Measurements from ENCODE around the gene ANXA8.
"Not testable (repeated sequence)": the region's sequence is repeated elsewhere in the genome, so short reads cannot be mapped to it uniquely, and the experiment has no call there.

The ANXA8 gene

DNA sequence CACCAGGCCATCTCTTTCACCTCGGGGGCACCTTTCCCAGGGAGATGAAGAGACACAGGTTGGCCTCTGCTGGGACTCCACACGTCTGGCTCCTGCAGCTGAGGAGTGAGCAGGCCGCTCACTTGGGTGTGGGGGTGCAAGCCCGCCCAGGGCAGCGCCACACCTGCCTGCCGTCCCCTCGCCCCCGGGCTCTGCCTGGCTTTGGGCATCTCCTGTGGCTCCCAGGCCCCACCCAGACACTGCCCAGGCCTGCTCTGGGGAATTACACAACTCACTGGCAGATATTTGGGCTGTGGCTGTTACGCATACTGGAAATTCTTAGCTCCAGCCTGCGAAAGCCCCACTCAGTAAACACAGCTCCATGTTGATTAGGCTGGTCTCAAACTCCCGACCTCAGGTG, at the start of gene ANXA8:
ANXA8 (minus strand) TSS at position 193 of the 400 bp plus-strand sequence; CDS start at position 11, 182 bp downstream.
- in situ Hi-C loops (cut with HindIII; ENCODE audit: low sequenced_read_pairs): not testable (repeated sequence)

GRCh38 chr10:47523475-47523874, 39.6 kb upstream of the ANXA8 start, which contains the start of gene AGAP9:
AGAP9 (minus strand) TSS chr10:47523638; CDS start chr10:47523526, 112 bp downstream.
- in situ Hi-C loops (cut with HindIII; ENCODE audit: low sequenced_read_pairs): not testable (repeated sequence)

DNA sequence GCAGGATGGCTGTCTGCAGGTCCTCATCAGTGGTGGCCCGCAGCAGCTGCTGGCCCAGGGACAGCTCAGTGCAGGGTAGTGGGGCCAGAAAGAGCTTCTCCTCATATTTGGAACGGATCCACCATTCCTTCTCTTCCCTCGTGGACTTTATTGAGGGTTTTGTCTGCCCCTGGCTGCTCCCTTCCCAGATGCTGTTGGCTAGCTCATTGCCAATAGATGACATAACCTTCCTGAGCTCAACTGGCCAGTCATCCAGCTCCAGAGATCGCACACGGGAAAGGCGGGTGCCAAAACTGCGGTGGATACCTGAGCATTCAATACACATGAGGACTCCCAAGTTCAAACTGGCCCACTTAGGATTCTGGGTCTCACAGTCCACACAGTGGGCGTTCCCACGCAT, 18.4 kb upstream of the ANXA8 start:
- in situ Hi-C loops (cut with HindIII; ENCODE audit: low sequenced_read_pairs): not testable (repeated sequence)

GRCh38 chr10:47494226-47494625, 10.3 kb upstream of the ANXA8 start:
- in situ Hi-C loops (cut with HindIII; ENCODE audit: low sequenced_read_pairs): not testable (repeated sequence)

DNA sequence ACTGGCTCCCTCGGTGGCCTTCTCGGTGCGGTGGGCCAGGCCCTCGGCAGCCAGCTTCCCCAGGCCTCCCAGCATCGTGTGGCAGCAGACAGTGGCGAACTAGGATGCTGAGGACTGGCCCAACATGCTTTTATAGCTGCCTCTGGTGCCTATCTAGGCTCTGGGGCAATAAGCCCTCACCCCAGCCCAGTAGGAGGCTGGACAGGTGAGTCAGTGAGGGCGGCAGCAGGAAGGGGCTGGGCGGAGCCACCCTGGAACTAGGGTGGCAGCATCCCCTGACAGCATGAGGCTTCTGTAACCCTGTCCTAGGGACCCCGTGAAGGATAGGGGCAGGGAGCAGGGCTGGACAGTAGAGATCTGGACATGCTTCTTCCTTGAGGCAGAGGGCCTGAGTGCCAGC, 7.7 kb upstream of the ANXA8 start, which contains the start of gene FAM25G:
FAM25G (minus strand) TSS at position 101 of the 400 bp plus-strand sequence; CDS start at position 75, 26 bp downstream.
- in situ Hi-C loops (cut with HindIII; ENCODE audit: low sequenced_read_pairs): not testable (repeated sequence)

- in situ Hi-C loops (cut with HindIII; ENCODE audit: low sequenced_read_pairs): not testable (repeated sequence)
These were observed 5.7 kb upstream of the ANXA8 start for GRCh38 chr10:47489630-47490029.

DNA sequence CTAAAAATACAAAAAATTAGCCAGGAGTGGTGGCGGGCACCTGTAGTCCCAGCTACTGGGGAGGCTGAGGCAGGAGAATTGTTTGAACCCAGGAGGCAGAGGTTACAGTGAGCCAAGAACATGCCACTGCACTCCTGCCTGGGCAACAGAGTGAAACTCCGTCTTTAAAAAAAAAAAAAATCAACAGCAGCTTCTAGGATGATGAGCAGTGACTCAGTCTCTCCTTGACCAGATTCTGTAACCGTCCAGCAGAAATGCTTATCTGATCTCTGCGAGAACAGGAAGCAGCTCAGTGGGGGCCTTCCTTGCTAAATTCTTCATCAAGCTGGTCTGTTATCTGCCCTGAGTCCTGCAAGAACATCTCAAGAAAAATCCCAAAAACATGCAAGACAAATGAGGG, 2.0 kb upstream of the ANXA8 start:
- in situ Hi-C loops (cut with HindIII; ENCODE audit: low sequenced_read_pairs): not testable (repeated sequence)

- in situ Hi-C loops (cut with HindIII; ENCODE audit: low sequenced_read_pairs): not testable (repeated sequence)
These were observed 871 bp upstream of the ANXA8 start for GRCh38 chr10:47484786-47485185.

GRCh38 chr10:47482367-47482766, 1.5 kb downstream of the ANXA8 start:
- in situ Hi-C loops (cut with HindIII; ENCODE audit: low sequenced_read_pairs): not testable (repeated sequence)

DNA sequence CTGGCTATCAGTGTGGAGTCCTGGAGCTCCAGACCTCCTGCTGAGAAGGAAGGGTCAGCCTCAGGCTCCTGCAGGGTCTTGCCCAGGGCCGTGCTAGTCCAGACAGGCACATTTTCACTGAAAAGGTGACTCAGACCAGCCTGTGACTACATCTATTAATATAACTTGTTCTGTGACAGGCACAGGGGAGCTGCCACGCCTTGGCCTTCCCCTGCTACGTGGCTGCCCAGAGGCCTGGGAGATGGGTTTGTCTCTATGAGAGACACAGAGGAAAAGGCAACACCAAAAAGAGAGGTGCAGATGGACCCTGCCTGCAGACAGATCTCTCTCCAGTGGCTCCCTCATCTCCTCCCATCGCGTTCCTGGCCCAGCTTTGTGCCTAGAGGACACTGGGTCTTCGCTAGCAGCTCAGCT, 2.1 kb downstream of the ANXA8 start:
- in situ Hi-C loops (cut with HindIII; ENCODE audit: low sequenced_read_pairs): not testable (repeated sequence)

DNA sequence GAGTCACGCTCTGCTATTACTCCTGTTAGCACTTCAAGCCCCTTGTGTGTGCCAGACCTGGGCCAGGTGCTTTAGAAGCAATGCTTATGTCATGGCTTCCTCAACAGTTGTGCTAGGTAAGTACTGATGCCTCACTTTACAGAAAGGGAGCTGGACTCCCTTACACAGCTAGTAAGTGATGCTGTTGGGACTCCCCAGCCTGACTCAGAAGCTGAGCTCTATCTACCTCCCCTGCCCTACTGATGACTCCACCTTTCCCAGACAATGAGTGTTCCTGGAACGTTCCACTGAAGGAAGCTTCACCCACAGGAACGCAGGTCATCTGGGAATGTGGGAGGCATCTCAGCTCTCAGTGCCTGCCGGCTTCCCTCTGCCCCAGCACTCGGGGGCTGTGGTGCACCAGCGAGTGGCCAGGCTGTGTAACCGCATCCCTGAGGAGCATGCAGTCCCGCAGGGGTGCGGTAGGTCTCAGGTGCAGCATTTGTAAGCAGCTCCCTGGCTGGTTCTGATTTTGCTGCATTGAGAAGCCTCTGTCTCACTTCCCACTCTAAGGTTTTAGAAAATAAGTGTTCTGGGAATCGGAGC, 2.6 kb downstream of the ANXA8 start:
- in situ Hi-C loops (cut with HindIII; ENCODE audit: low sequenced_read_pairs): not testable (repeated sequence)

DNA sequence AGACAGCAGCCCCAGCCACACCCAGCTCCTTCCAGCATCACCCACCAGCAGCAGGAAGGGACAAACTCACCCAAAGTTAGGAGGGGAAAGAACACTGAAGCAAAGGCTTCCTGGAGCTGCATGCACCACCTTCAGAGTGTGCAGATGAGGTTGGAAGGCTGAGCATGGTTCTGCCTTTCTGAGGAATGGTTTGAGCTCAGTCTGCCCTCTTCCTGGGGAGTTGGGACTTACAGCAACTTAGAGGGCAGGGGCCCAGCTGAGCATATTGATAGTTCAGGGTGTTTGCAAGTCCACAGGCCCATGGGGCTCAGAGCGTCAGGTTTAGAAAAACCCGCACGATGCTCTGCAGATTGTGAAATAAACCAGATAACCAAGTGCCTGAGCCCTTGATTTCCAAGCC, 3.8 kb downstream of the ANXA8 start:
- in situ Hi-C loops (cut with HindIII; ENCODE audit: low sequenced_read_pairs): not testable (repeated sequence)

DNA sequence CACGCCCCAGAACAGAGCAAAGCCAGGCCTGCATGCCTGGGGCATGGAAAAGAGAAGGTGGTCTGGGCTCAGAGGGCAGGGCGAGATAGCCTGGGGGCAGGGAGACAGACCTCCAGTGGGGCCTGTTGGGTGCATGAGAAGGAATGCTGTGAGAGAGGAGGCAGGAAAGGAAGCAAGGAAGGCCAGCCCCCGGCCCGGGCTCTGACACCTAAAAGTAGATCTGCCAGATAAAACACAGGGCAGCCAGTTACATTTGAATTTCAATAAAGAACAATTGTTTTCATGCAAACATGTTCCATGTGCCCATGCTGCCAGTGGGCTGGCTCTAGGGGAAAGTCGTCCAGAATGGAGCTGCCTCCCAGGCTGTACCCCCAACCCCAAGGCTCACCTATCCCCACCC, 5.8 kb downstream of the ANXA8 start:
- in situ Hi-C loops (cut with HindIII; ENCODE audit: low sequenced_read_pairs): not testable (repeated sequence)

DNA sequence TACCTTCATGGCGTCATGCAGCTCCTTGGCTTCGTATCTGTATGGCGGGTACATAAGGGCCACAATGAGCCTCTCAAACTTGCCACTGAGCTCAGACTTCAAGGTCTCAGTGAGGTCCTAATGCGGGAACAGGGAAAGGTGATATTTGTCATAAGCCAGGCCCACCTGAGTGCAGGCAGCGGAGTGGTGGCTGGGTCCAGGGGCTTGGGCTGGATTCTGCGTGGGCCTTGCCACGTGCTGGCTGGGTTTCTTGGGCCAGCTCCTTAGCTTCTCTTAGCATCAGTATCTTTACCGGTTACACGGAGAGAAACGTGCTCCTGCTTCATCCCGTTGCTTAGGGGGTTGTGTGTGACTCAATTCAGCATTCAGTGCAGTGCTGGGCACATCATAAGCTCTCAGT, 6.8 kb downstream of the ANXA8 start:
- in situ Hi-C loops (cut with HindIII; ENCODE audit: low sequenced_read_pairs): not testable (repeated sequence)

GRCh38 chr10:47475101-47475500, 8.8 kb downstream of the ANXA8 start:
- in situ Hi-C loops (cut with HindIII; ENCODE audit: low sequenced_read_pairs): not testable (repeated sequence)

- in situ Hi-C loops (cut with HindIII; ENCODE audit: low sequenced_read_pairs): not testable (repeated sequence)
These were observed 10.4 kb downstream of the ANXA8 start for GRCh38 chr10:47473516-47473915.

DNA sequence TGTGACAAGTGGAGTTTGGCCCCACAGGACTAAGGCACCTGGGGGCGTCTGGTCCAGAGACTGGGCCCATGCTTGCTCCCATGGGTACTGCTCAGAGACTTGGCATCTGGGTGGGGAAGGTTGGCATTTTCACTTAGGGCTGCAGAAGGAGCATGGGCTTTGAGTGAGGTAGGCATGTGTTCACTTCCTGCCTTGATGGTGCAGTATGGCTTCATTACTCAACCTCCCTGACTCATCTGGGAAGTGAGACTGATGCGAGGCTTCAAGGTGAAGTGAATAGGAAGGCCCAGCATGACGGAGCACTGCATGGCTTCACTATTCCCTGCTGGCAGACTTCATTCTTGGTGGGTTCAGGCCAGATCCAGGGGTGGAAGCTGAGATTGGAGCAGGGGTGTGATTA, 11.3 kb downstream of the ANXA8 start:
- in situ Hi-C loops (cut with HindIII; ENCODE audit: low sequenced_read_pairs): not testable (repeated sequence)

DNA sequence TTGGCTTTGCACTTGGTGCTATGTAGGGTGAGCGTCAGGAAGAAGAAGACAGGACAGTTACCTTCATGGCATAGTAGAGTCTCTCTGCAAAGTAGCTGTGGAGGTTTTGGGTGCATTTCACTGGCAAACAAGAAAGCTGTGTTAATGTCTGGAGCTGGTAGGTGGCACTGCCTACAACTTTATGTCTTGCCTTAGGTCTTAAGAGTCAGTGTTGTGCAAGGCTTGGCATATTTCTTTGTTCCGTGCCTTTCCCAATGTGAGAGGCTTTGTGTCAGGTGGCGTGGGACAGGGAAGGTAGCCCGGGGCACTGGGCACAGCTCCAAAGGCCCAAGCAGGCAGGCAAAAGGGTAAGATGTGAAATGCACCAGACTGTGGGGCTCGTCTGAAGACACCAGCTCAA, 11.8 kb downstream of the ANXA8 start:
- in situ Hi-C loops (cut with HindIII; ENCODE audit: low sequenced_read_pairs): not testable (repeated sequence)

- in situ Hi-C loops (cut with HindIII; ENCODE audit: low sequenced_read_pairs): not testable (repeated sequence)
These were observed 15.0 kb downstream of the ANXA8 start for GRCh38 chr10:47468731-47469528.

- in situ Hi-C loops (cut with HindIII; ENCODE audit: low sequenced_read_pairs): not testable (repeated sequence)
These were observed 16.0 kb downstream of the ANXA8 start for GRCh38 chr10:47467957-47468356.

- in situ Hi-C loops (cut with HindIII; ENCODE audit: low sequenced_read_pairs): not testable (repeated sequence)
These were observed 16.5 kb downstream of the ANXA8 start for GRCh38 chr10:47467458-47467857.

Measured in DLD1 (cell line).